ENCODE results near the gene CLIC6. TPM values are rescaled to one million over a fixed set of nuclear protein-coding genes. Genes with fewer than 3 reads are reported as not detected.

The CLIC6 gene
- total and polyA plus RNA-seq, 2 of the 4 experiments (the other 2 are of a cell fraction), result not detected

- H2BK5ac ChIP-seq (ENCODE audit: low read depth, low read length, poor library complexity, severe bottlenecking), result no peak overlapping the region
- no peak for ATAC-seq (ENCODE audit: low read depth)
- POLR2A ChIA-PET (ENCODE audit: unreplicated experiment), result no interaction called here
- no peaks in the 10 kb centered on the region for H3K4me1 ChIP-seq (ENCODE audit: control insufficient read depth, insufficient read depth, low read length)
- no peak overlapping the region for H4K5ac ChIP-seq (ENCODE audit: low read depth, low read length)
- no peak overlapping the region for H3K56ac ChIP-seq (ENCODE audit: extremely low read depth, insufficient read depth, low read length)
- DNase-seq, result no peak
- H3K27ac ChIP-seq (ENCODE audit: insufficient read depth, low read length), result no peak overlapping the region
- no peaks in the 10 kb centered on the region for H3K79me1 ChIP-seq (ENCODE audit: low read depth in 1 of 2, low read length in 2 of 2)
- no peak overlapping the region for H2AK9ac ChIP-seq (replicated peaks; ENCODE audit: low read depth, low read length, poor library complexity)
- H2AFZ ChIP-seq (replicated peaks; ENCODE audit: low read length, poor library complexity), result no peak overlapping the region
- peaks cover 10% of the 10 kb centered on the region for H3K9me3 ChIP-seq (ENCODE audit: control insufficient read depth, insufficient read depth, low read length)
- in situ Hi-C loops (cut with MboI; ENCODE audit: low sequenced_read_pairs), result no loop called here
- CTCF ChIA-PET, result no interaction called here
- H3K4me2 ChIP-seq (ENCODE audit: low read depth, low read length), result no peak overlapping the region
- H3K9ac ChIP-seq (ENCODE audit: low read depth, low read length), result no peak overlapping the region
- no peak overlapping the region for H3K23ac ChIP-seq (ENCODE audit: low read depth, low read length)
- no peak overlapping the region for H3K14ac ChIP-seq (replicated peaks; ENCODE audit: low read depth, low read length)
- H4K20me1 ChIP-seq (ENCODE audit: insufficient read depth, low read length), result no peaks in the 10 kb centered on the region
- TF ChIP-seq ELK1 (IDR thresholded peaks at IDR 0.05; ENCODE audit: borderline replicate concordance, low read depth, low read length), result no peak
- no peak for TF ChIP-seq MAZ (IDR thresholded peaks at IDR 0.05; ENCODE audit: borderline replicate concordance, low read depth, low read length)
- TF ChIP-seq CEBPB (IDR thresholded peaks at IDR 0.05; ENCODE audit: low read depth, low read length), result no peak
- TF ChIP-seq, protein P1, sequence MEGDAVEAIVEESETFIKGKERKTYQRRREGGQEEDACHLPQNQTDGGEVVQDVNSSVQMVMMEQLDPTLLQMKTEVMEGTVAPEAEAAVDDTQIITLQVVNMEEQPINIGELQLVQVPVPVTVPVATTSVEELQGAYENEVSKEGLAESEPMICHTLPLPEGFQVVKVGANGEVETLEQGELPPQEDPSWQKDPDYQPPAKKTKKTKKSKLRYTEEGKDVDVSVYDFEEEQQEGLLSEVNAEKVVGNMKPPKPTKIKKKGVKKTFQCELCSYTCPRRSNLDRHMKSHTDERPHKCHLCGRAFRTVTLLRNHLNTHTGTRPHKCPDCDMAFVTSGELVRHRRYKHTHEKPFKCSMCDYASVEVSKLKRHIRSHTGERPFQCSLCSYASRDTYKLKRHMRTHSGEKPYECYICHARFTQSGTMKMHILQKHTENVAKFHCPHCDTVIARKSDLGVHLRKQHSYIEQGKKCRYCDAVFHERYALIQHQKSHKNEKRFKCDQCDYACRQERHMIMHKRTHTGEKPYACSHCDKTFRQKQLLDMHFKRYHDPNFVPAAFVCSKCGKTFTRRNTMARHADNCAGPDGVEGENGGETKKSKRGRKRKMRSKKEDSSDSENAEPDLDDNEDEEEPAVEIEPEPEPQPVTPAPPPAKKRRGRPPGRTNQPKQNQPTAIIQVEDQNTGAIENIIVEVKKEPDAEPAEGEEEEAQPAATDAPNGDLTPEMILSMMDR (conservative IDR thresholded peaks at IDR 0.05; ENCODE audit: low read depth, low read length), result no peak
- TF ChIP-seq CHD1 (IDR thresholded peaks at IDR 0.05; ENCODE audit: low read depth, low read length), result no peak
- TF ChIP-seq NFE2L2 (IDR thresholded peaks at IDR 0.05; ENCODE audit: low read depth, low read length), result no peak
- no peak for TF ChIP-seq RFX5 (IDR thresholded peaks at IDR 0.05; ENCODE audit: low read depth, low read length)
- TF ChIP-seq MXI1 (IDR thresholded peaks at IDR 0.05; ENCODE audit: borderline replicate concordance, low read depth, low read length), result no peak
- TF ChIP-seq BHLHE40 (IDR thresholded peaks at IDR 0.05; ENCODE audit: low read depth, low read length), result no peak
- TF ChIP-seq POLR2A (IDR thresholded peaks at IDR 0.05; ENCODE audit: low read depth, low read length), result no peak
- TF ChIP-seq, protein P2, sequence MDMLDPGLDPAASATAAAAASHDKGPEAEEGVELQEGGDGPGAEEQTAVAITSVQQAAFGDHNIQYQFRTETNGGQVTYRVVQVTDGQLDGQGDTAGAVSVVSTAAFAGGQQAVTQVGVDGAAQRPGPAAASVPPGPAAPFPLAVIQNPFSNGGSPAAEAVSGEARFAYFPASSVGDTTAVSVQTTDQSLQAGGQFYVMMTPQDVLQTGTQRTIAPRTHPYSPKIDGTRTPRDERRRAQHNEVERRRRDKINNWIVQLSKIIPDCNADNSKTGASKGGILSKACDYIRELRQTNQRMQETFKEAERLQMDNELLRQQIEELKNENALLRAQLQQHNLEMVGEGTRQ (IDR thresholded peaks at IDR 0.05; ENCODE audit: low read depth, low read length), result no peak
- no peak for TF ChIP-seq FOS (IDR thresholded peaks at IDR 0.05; ENCODE audit: low read depth, low read length)
- no peak for TF ChIP-seq RCOR1 (IDR thresholded peaks at IDR 0.05; ENCODE audit: insufficient replicate concordance, low read length)
- no peak for TF ChIP-seq RAD21 (IDR thresholded peaks at IDR 0.05; ENCODE audit: low read length)
- no peak overlapping the region for H3K4me3 ChIP-seq (ENCODE audit: insufficient read depth, low read depth, low read length)
- H3K4ac ChIP-seq (ENCODE audit: low read depth, low read length), result no peak overlapping the region
- no peak overlapping the region for H4K91ac ChIP-seq (ENCODE audit: insufficient read depth, low read depth, low read length)
- 77% methylated on average over 4 of the region's 6 CpGs; no CpG with 5 or more reads in 1 of the 2 experiments for WGBS, 2 experiments (ENCODE audit: extremely low coverage in 2 of 2, insufficient read length in 1 of 2)
- no peaks in the 10 kb centered on the region for H3K9me1 ChIP-seq (ENCODE audit: insufficient read depth, low read length)
- no peaks in the 10 kb centered on the region for H3K36me3 ChIP-seq (ENCODE audit: control insufficient read depth, insufficient read depth, low read length)
- intact Hi-C loops (cut with micrococcal nuclease), result no loop called here
- no peak overlapping the region for H4K8ac ChIP-seq (ENCODE audit: low read depth in 2 of 2, low read length in 2 of 2)
- no peak overlapping the region for H2BK15ac ChIP-seq (ENCODE audit: low read depth, low read length)
- H2AK5ac ChIP-seq (ENCODE audit: low read depth, low read length), result no peak overlapping the region
- no peak overlapping the region for H2BK120ac ChIP-seq (ENCODE audit: low read depth, low read length)
- H2BK20ac ChIP-seq (ENCODE audit: low read depth, low read length), result no peak overlapping the region
- peaks cover 49% of the 10 kb centered on the region for H3K27me3 ChIP-seq (ENCODE audit: control insufficient read depth, insufficient read depth, low read length)
- BruUV-seq (replicated peaks), result no TSS peak
- no peak overlapping the region for H3K18ac ChIP-seq (ENCODE audit: low read depth, low read length)
- dilution Hi-C loops (cut with HindIII; ENCODE audit: low sequenced_read_pairs, unreplicated experiment), result no loop called here
Observed at GRCh38 chr21:34653522-34653921, 15.3 kb upstream of the CLIC6 start.

All from IMR-90 (cell line).